ENCODE measurements around the gene XCL1.

The XCL1 gene

GRCh38 chr1:168556647-168557046 lies 19.8 kb upstream of the XCL1 start:
- in situ Hi-C loops (cut with MboI; ENCODE audit: low sequenced_read_pairs, unreplicated experiment) = no loop called here
- TF ChIP-seq, protein P1, sequence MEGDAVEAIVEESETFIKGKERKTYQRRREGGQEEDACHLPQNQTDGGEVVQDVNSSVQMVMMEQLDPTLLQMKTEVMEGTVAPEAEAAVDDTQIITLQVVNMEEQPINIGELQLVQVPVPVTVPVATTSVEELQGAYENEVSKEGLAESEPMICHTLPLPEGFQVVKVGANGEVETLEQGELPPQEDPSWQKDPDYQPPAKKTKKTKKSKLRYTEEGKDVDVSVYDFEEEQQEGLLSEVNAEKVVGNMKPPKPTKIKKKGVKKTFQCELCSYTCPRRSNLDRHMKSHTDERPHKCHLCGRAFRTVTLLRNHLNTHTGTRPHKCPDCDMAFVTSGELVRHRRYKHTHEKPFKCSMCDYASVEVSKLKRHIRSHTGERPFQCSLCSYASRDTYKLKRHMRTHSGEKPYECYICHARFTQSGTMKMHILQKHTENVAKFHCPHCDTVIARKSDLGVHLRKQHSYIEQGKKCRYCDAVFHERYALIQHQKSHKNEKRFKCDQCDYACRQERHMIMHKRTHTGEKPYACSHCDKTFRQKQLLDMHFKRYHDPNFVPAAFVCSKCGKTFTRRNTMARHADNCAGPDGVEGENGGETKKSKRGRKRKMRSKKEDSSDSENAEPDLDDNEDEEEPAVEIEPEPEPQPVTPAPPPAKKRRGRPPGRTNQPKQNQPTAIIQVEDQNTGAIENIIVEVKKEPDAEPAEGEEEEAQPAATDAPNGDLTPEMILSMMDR (IDR thresholded peaks at IDR 0.05; ENCODE audit: borderline replicate concordance, control extremely low read depth, extremely low read depth, insufficient read depth, missing control alignments) = no peak
- no peak for DNase-seq (ENCODE audit: low spot score)

DNA sequence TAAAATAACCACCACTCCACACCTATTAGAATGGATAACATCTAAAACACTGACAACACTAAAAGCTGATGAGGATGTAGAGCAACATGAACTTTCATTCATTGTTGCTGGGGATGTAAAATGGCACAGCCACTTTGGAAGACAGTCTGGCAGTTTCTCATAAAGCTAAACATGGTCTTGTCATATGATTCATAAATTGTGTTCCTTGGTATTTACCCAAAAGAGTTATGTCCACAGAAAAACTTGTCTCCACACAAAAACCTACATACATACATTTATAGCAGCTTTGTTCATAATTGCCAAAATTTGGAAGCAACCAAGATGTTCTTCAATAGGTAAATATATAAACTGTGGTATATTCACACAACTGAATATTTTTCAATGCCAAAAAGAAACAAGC lies 16.0 kb upstream of the XCL1 start:
- in situ Hi-C loops (cut with MboI; ENCODE audit: low sequenced_read_pairs, unreplicated experiment) = loop anchor here (10.0 kb wide), 1 partner anchor 116 kb away; no protein-coding TSS in a partner anchor
- DNase-seq (ENCODE audit: low spot score) = no peak
- TF ChIP-seq, protein P1 (IDR thresholded peaks at IDR 0.05; ENCODE audit: borderline replicate concordance, control extremely low read depth, extremely low read depth, insufficient read depth, missing control alignments) = no peak

DNA sequence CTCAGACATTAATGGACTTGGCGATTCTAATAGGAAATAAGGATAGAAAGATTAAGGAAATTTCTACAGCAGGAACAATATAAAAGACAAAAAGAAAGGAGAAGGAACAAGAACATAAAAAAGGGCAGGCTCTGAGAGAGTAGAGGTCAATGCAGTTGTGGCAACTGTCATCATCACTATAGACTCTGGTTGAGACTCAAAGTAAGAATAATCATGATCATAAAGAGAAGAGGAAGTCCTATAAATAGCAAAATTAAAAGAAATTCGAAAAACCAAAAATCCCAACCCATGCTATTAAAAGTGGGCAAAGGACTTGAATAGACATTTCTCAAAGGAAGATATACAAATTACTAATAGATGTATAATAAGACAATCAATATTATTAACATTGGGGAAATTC lies 14.4 kb upstream of the XCL1 start:
- TF ChIP-seq, protein P1 (IDR thresholded peaks at IDR 0.05; ENCODE audit: borderline replicate concordance, control extremely low read depth, extremely low read depth, insufficient read depth, missing control alignments) = no peak
- no peak for DNase-seq (ENCODE audit: low spot score)
- in situ Hi-C loops (cut with MboI; ENCODE audit: low sequenced_read_pairs, unreplicated experiment) = loop anchor here (10.0 kb wide), 1 partner anchor 117 kb away; no protein-coding TSS in a partner anchor

DNA sequence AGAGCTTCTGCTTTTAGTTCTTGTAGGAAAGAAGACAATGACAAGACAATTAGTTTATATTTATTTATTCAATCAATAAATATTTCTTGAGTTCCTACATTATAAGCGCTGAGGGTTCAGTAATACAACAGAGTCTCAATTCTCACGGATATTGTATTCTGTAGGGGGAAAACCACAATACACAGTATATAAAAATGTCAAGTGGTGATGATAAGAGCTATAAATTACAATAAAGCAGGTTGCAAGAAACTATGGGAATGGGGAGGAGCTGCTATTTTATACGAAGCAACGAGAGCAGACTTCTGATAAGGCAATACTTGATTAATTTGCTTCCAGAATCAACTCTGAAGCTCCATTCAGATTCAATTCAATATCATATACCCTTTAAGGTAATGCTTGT lies 10.6 kb upstream of the XCL1 start:
- in situ Hi-C loops (cut with MboI; ENCODE audit: low sequenced_read_pairs, unreplicated experiment) = loop anchor here (10.0 kb wide), 1 partner anchor 121 kb away; no protein-coding TSS in a partner anchor
- TF ChIP-seq, protein P1 (IDR thresholded peaks at IDR 0.05; ENCODE audit: borderline replicate concordance, control extremely low read depth, extremely low read depth, insufficient read depth, missing control alignments) = no peak
- DNase-seq (ENCODE audit: low spot score) = no peak

DNA sequence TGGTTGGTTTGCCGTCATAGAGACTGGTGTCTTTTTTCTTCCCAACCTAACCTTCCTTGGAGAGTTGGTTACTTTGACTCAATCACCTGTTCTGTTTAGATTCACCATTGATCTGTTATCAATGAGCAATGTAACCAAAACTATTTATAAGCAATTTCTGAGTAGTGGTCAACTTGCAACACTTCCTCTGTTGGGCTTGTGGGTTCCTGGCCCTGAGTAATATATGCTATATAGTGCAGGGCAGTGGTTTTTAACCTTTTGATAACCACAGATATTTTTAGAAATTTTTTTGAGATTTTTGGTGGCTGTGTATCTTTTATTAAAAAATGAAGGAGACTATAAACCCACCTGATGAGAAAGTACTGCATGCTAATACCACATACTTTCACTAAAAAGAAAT lies 9.4 kb upstream of the XCL1 start:
- TF ChIP-seq, protein P1 (IDR thresholded peaks at IDR 0.05; ENCODE audit: borderline replicate concordance, control extremely low read depth, extremely low read depth, insufficient read depth, missing control alignments) = no peak
- no peak for DNase-seq (ENCODE audit: low spot score)
- in situ Hi-C loops (cut with MboI; ENCODE audit: low sequenced_read_pairs, unreplicated experiment) = loop anchor here (10.0 kb wide), 1 partner anchor 122 kb away; no protein-coding TSS in a partner anchor

- DNase-seq (ENCODE audit: low spot score) = no peak
- TF ChIP-seq, protein P1 (IDR thresholded peaks at IDR 0.05; ENCODE audit: borderline replicate concordance, control extremely low read depth, extremely low read depth, insufficient read depth, missing control alignments) = no peak
- in situ Hi-C loops (cut with MboI; ENCODE audit: low sequenced_read_pairs, unreplicated experiment) = loop anchor here (10.0 kb wide), 1 partner anchor 123 kb away; no protein-coding TSS in a partner anchor
Measured at GRCh38 chr1:168567568-168567967, 8.8 kb upstream of the XCL1 start.

Measured in GM13976 (cell line).